Body of pancreas (tissue), 4 donors: ENCODE data around the gene TBC1D10A. TPM values are rescaled to one million over a fixed set of nuclear protein-coding genes. Genes with fewer than 3 reads are reported as not detected.
A peak's percentile ranks its signal among the peaks of the same experiment; 100 is the strongest.

Source experiments
- ATAC-seq: fragments of 150-250 bp; one replicate; pipeline ENCODE4 v1.9.1; 2016
- DNase-seq, 4 donors: peaks; one replicate each; pipeline ENCODE4 v3.0.0-alpha.2; 2019
- H3K27ac ChIP-seq, 4 donors: fragments of 200-600 bp; sonication (generic); 1 replicate in 3 of 4; 2 replicates in 1 of 4; pipeline versions ENCODE4 v1.5.1 to v1.6.1; 2016 to 2019; ENCODE audit warnings: mild to moderate bottlenecking in 1 of 4, mixed read lengths in 1 of 4, moderate library complexity in 1 of 4
- H3K27me3 ChIP-seq, 2 donors: fragments of 200-600 bp; sonication (generic); one replicate each; pipeline ENCODE4 v1.6.0; 2016; ENCODE audit warnings: mild to moderate bottlenecking in 1 of 2
- H3K36me3 ChIP-seq, 2 donors: fragments of 200-600 bp; sonication (generic); replicated peaks in 1 of 2; 2 replicates each; pipeline ENCODE4 v1.5.1; 2016; ENCODE audit warnings: low read depth in 2 of 2; ENCODE audit not compliant: insufficient read depth in 1 of 2
- H3K4me1 ChIP-seq: fragments of 200-600 bp; sonication (generic); one replicate; pipeline ENCODE4 v1.6.0; 2016
- H3K4me3 ChIP-seq, 2 donors: fragments of 200-600 bp; sonication (generic); 1 replicate in 1 of 2; 2 replicates in 1 of 2; pipeline ENCODE4 v1.5.1; 2016 to 2019
- H3K9me3 ChIP-seq, 3 donors: fragments of 200-600 bp; sonication (generic); 1 replicate in 2 of 3; 2 replicates in 1 of 3; pipeline ENCODE4 v1.5.1; 2016
- CTCF ChIP-seq, 7 experiments: fragments of 450-650 bp in 4 of 7; fragments of 200-600 bp in 3 of 7; sonication (generic) in 3 of 7; IDR thresholded peaks; one replicate each; pipeline ENCODE4 v1.5.1; 2016 to 2019; ENCODE audit warnings: antibody characterized with exemption in 7 of 7
- POLR2A ChIP-seq, 3 donors: fragments of 450-650 bp; IDR thresholded peaks; one replicate each; pipeline ENCODE4 v1.6.1; 2016; ENCODE audit warnings: antibody characterized with exemption in 3 of 3, mild to moderate bottlenecking in 2 of 3
- WGBS, 2 donors: methylation state at CpG; one replicate each; pipeline ENCODE4 v1.1.5; 2017; 5-methylcytosine and 5-hydroxymethylcytosine counted together
- intact Hi-C: fragments of 100-400 bp; cut with DNase I; formaldehyde crosslinking; loops from one replicate; pipeline ENCODE4 v1.15.1; 2023
- total RNA-seq, 2 donors: library from RNA; depleted of rRNA; stranded (reverse); fragments of >200 nt; gene quantifications; one replicate each; pipeline ENCODE4 v1.1.0, GENCODE V29; 2016

Gene TBC1D10A
- total RNA-seq, 2 donors from 2014 or later, result 4.3 to 15.0 TPM

GRCh38 chr22:30289980-30290313, 36.8 kb downstream of the TBC1D10A start:
- TF ChIP-seq CTCF (IDR thresholded peaks at IDR 0.05), result no peak
- TF ChIP-seq POLR2A (IDR thresholded peaks at IDR 0.05), result no peak
- peaks cover 38% of the 10 kb centered on the region for H3K4me1 ChIP-seq
- intact Hi-C loops, result no loop called here
- WGBS, 2 donors, result 23 to 25% methylated on average over 4 to 12 of the region's 12 CpGs
- DNase-seq, result no peak
- no peaks in the 10 kb centered on the region for H3K27me3 ChIP-seq
- H3K27ac ChIP-seq, result peak overlapping the region; percentile 85 to 90 (median 88)
- no peak overlapping the region for H3K4me3 ChIP-seq
- no peaks in the 10 kb centered on the region for H3K9me3 ChIP-seq
- ATAC-seq, result peak; percentile 8
- peaks cover 0 to 6% of the 10 kb centered on the region in 2 donors for H3K36me3 ChIP-seq

GRCh38 chr22:30289141-30289979, 37.4 kb downstream of the TBC1D10A start, which contains the start of gene CASTOR1:
TSS of gene CASTOR1 (minus strand) at chr22:30289505. CDS start at chr22:30289497, 8 bp downstream.
- ATAC-seq (peak; percentile 88), DNase-seq (peak; percentile 99)
- peak; percentile 57 to 85 (median 61) for TF ChIP-seq POLR2A (IDR thresholded peaks at IDR 0.05)
- TF ChIP-seq CTCF (IDR thresholded peaks at IDR 0.05), result peak in 1 of 7 experiments; percentile 6
- H3K4me1 ChIP-seq, result peaks cover 38% of the 10 kb centered on the region
- no peaks in the 10 kb centered on the region for H3K9me3 ChIP-seq
- peak within 1 kb of the TSS; percentile 85 to 90 (median 88) for H3K27ac ChIP-seq
- intact Hi-C loops, result no loop called here
- H3K27me3 ChIP-seq, result no peaks in the 10 kb centered on the region
- H3K36me3 ChIP-seq, result peaks cover 0 to 6% of the 10 kb centered on the region in 2 donors
- WGBS, 2 donors, result 0% methylated on average over 6 to 81 of the region's 85 CpGs
- H3K4me3 ChIP-seq, result peak within 1 kb of the TSS; percentile 50 to 74

- ATAC-seq (no peak), DNase-seq (no peak)
- intact Hi-C loops, result no loop called here
- peak overlapping the region; percentile 50 to 74 for H3K4me3 ChIP-seq
- 14 to 36% methylated on average over 10 to 27 of the region's 27 CpGs for WGBS, 2 donors
- peaks cover 0 to 2% of the 10 kb centered on the region in 2 donors for H3K36me3 ChIP-seq
- H3K27ac ChIP-seq, result peak overlapping the region; percentile 85 to 90 (median 88)
- H3K4me1 ChIP-seq, result peaks cover 38% of the 10 kb centered on the region
- H3K9me3 ChIP-seq, result no peaks in the 10 kb centered on the region
- H3K27me3 ChIP-seq, result no peaks in the 10 kb centered on the region
- peak in 1 of 3 donors; percentile 8 for TF ChIP-seq POLR2A (IDR thresholded peaks at IDR 0.05)
- TF ChIP-seq CTCF (IDR thresholded peaks at IDR 0.05), result no peak
Observed at GRCh38 chr22:30288419-30289140, 38.2 kb downstream of the TBC1D10A start.

- TF ChIP-seq POLR2A (IDR thresholded peaks at IDR 0.05) (peak in 2 of 3 donors; percentile 32 to 47), CTCF (IDR thresholded peaks at IDR 0.05) (peak; percentile 54 to 86 (median 66))
- DNase-seq (peak; percentile 85 to 90 (median 88)), ATAC-seq (peak; percentile 57)
- peaks cover 38% of the 10 kb centered on the region for H3K4me1 ChIP-seq
- H3K27me3 ChIP-seq, result no peaks in the 10 kb centered on the region
- H3K36me3 ChIP-seq, result peaks cover 0 to 1% of the 10 kb centered on the region in 2 donors
- no peaks in the 10 kb centered on the region for H3K9me3 ChIP-seq
- intact Hi-C loops, result no loop called here
- WGBS, 2 donors, result 9 to 10% methylated on average over 3 to 5 of the region's 5 CpGs
- H3K4me3 ChIP-seq, result no peak overlapping the region
- H3K27ac ChIP-seq, result peak overlapping the region; percentile 85 to 90 (median 88)
Observed at GRCh38 chr22:30287648-30288418, 38.9 kb downstream of the TBC1D10A start.
